MCF 10A (cell line): ENCODE data around the gene GUCA1A. TPM values are rescaled to one million over a fixed set of nuclear protein-coding genes. Genes with fewer than 3 reads are reported as not detected.
"Not testable (repeated sequence)": the region's sequence is repeated elsewhere in the genome, so short reads cannot be mapped to it uniquely, and the experiment has no call there.

Experiments used
- BruUV-seq: library from RNA; stranded (reverse); fragments of 400-500 nt; replicated peaks from 2 replicates; lab custom pipeline; 2021; lab: Mats Ljungman, UMichigan
- CTCF ChIA-PET: fragments of 300-600 bp; sonication (Branson Sonifier 250); formaldehyde crosslinking; extraction: SDS; loops from one replicate; lab custom pipeline; 2021; ENCODE audit warnings: antibody characterized with exemption, inconsistent platforms; lab: Yijun Ruan, JAX
- POLR2A ChIA-PET: fragments of 300-600, 350-650 bp; sonication (Branson Sonifier 250); formaldehyde crosslinking; extraction: SDS; loops from one replicate; lab custom pipeline; 2020; ENCODE audit warnings: antibody characterized with exemption, inconsistent platforms; lab: Yijun Ruan, JAX
- DNase-seq: peaks from one replicate; pipeline ENCODE4 v3.0.0-alpha.2; 2018; ENCODE audit not compliant: unreplicated experiment
- H3K27ac Mint-ChIP-seq: one replicate; pipeline ENCODE4 v1.8.0; 2022; ENCODE audit warnings: mild to moderate bottlenecking, low read depth, mixed read lengths; ENCODE audit not compliant: unreplicated experiment
- H3K27me3 Mint-ChIP-seq: one replicate; pipeline ENCODE4 v1.8.0; 2022; ENCODE audit warnings: mixed read lengths; ENCODE audit not compliant: insufficient read depth, unreplicated experiment
- H3K36me3 Mint-ChIP-seq: one replicate; pipeline ENCODE4 v1.8.0; 2022; ENCODE audit warnings: mild to moderate bottlenecking, moderate library complexity, mixed read lengths; ENCODE audit not compliant: insufficient read depth, unreplicated experiment
- H3K4me1 Mint-ChIP-seq: one replicate; pipeline ENCODE4 v1.8.0; 2022; ENCODE audit warnings: mixed read lengths; ENCODE audit not compliant: insufficient read depth, unreplicated experiment
- H3K4me3 Mint-ChIP-seq: one replicate; pipeline ENCODE4 v1.8.0; 2022; ENCODE audit warnings: mild to moderate bottlenecking, moderate library complexity, mixed read lengths; ENCODE audit not compliant: unreplicated experiment
- H3K9me3 Mint-ChIP-seq: one replicate; pipeline ENCODE4 v1.8.0; 2022; ENCODE audit warnings: mixed read lengths; ENCODE audit not compliant: unreplicated experiment
- CTCF ChIP-seq: fragments of 200-600 bp; IDR thresholded peaks from one replicate; pipeline ENCODE4 v1.8.0; 2022; ENCODE audit warnings: antibody characterized with exemption, mild to moderate bottlenecking; ENCODE audit not compliant: unreplicated experiment
- intact Hi-C: fragments of 100-400 bp; cut with micrococcal nuclease; formaldehyde crosslinking; loops from 2 replicates; pipeline ENCODE4 v1.14.1; 2022
- total RNA-seq: library from RNA; stranded (reverse); gene quantifications from 2 replicates; pipeline ENCODE4 v1.2.3, GENCODE V29; 2022

GUCA1A gene
- total RNA-seq, 1 experiment from 2014 or later = not detected

- POLR2A ChIA-PET = no interaction called here
- H3K4me1 Mint-ChIP-seq = peaks cover 6% of the 10 kb centered on the region
- no peak for DNase-seq
- no peaks in the 10 kb centered on the region for H3K27me3 Mint-ChIP-seq
- H3K36me3 Mint-ChIP-seq = no peaks in the 10 kb centered on the region
- BruUV-seq = no TSS peak
- no peak overlapping the region for H3K27ac Mint-ChIP-seq
- TF ChIP-seq CTCF = no peak
- intact Hi-C loops = no loop called here
- no peak overlapping the region for H3K4me3 Mint-ChIP-seq
- H3K9me3 Mint-ChIP-seq = no peaks in the 10 kb centered on the region
- CTCF ChIA-PET = no interaction called here
Observed at GRCh38 chr6:42150254-42150653, 22.9 kb upstream of the GUCA1A start.

- BruUV-seq = no TSS peak
- no peak for TF ChIP-seq CTCF
- H3K9me3 Mint-ChIP-seq = no peaks in the 10 kb centered on the region
- no peaks in the 10 kb centered on the region for H3K27me3 Mint-ChIP-seq
- intact Hi-C loops = no loop called here
- POLR2A ChIA-PET = no interaction called here
- no peak overlapping the region for H3K4me3 Mint-ChIP-seq
- no peak overlapping the region for H3K27ac Mint-ChIP-seq
- no peak for DNase-seq
- peaks cover 6% of the 10 kb centered on the region for H3K4me1 Mint-ChIP-seq
- no peaks in the 10 kb centered on the region for H3K36me3 Mint-ChIP-seq
- CTCF ChIA-PET = interaction anchor here (0.6 kb wide), 1 partner anchor 53 kb away, joined by 3 read pairs; no protein-coding TSS in a partner anchor
Observed at GRCh38 chr6:42152024-42152423, 21.1 kb upstream of the GUCA1A start.

- POLR2A ChIA-PET = not testable (repeated sequence)
Observed at GRCh38 chr6:42152528-42153213, 20.5 kb upstream of the GUCA1A start.

GRCh38 chr6:42153921-42154320 lies 19.2 kb upstream of the GUCA1A start:
- Mint-ChIP-seq H3K4me1 (peaks cover 11% of the 10 kb centered on the region), H3K9me3 (no peaks in the 10 kb centered on the region), H3K27ac (no peak overlapping the region), H3K27me3 (no peaks in the 10 kb centered on the region), H3K36me3 (no peaks in the 10 kb centered on the region), H3K4me3 (no peak overlapping the region)
- POLR2A ChIA-PET = interaction anchor here (0.6 to 1.0 kb wide), 2 partner anchors 10 to 63 kb away, joined by 3 read pairs; no protein-coding TSS in a partner anchor
- DNase-seq = no peak
- no TSS peak for BruUV-seq
- TF ChIP-seq CTCF = no peak
- intact Hi-C loops = no loop called here
- CTCF ChIA-PET = interaction anchor here (1.2 kb wide), 1 partner anchor 11 kb away, joined by 4 read pairs; the partner anchor contains the start of gene C6orf132

More at GRCh38 chr6:42152528-42153213, 20.5 kb upstream of the GUCA1A start:
- H3K36me3 Mint-ChIP-seq, intact Hi-C loops, H3K9me3 Mint-ChIP-seq, H3K4me1 Mint-ChIP-seq, H3K27me3 Mint-ChIP-seq, BruUV-seq, H3K4me3 Mint-ChIP-seq, H3K27ac Mint-ChIP-seq, CTCF ChIA-PET: not testable (repeated sequence)
- DNase-seq = peak; percentile 34
